WTC11 (cell line): ENCODE results near the gene NOB1. TPM values are rescaled to one million over a fixed set of nuclear protein-coding genes. Genes with fewer than 3 reads are reported as not detected.

ENCODE experiments used
- ATAC-seq: fragments of 200-7000 bp; cut with Tn5 transposase; 2 replicates; pipeline ENCODE4 v1.10.0; 2021; ENCODE audit warnings: mild to moderate bottlenecking, moderate library complexity
- CTCF ChIA-PET: fragments of 300-600 bp; sonication (Branson Sonifier 250); formaldehyde crosslinking; loops from one replicate; lab custom pipeline; 2021; ENCODE audit warnings: antibody characterized with exemption; lab: Charles Lee
- POLR2A ChIA-PET: fragments of 350-600 bp; sonication (Branson Sonifier 250); formaldehyde crosslinking; loops from one replicate; lab custom pipeline; 2021; ENCODE audit warnings: antibody characterized with exemption; lab: Charles Lee
- DNase-seq: peaks from one replicate; pipeline ENCODE4 v3.0.0; 2021; ENCODE audit warnings: low spot score
- H3K27ac Mint-ChIP-seq: 2 replicates; pipeline ENCODE4 v1.8.0; 2021; ENCODE audit warnings: mixed read lengths
- H3K27me3 Mint-ChIP-seq: 2 replicates; pipeline ENCODE4 v1.8.0; 2021; ENCODE audit warnings: low read depth, mild to moderate bottlenecking, moderate library complexity, mixed read lengths
- H3K36me3 Mint-ChIP-seq: 2 replicates; pipeline ENCODE4 v1.8.0; 2021; ENCODE audit warnings: mixed read lengths
- H3K4me1 Mint-ChIP-seq: 2 replicates; pipeline ENCODE4 v1.8.0; 2022; ENCODE audit warnings: mixed read lengths
- H3K4me3 Mint-ChIP-seq: 2 replicates; pipeline ENCODE4 v1.8.0; 2021; ENCODE audit warnings: mild to moderate bottlenecking, moderate library complexity, mixed read lengths
- H3K9me3 Mint-ChIP-seq: 2 replicates; pipeline ENCODE4 v1.8.0; 2021; ENCODE audit warnings: mixed read lengths
- ATF1 ChIP-seq: sonication (generic); formaldehyde crosslinking; IDR thresholded peaks from 2 replicates; pipeline ENCODE4 v1.8.1; 2023; ENCODE audit warnings: mild to moderate bottlenecking, moderate library complexity, missing genetic modification reagents
- CBFB ChIP-seq: sonication (generic); formaldehyde crosslinking; IDR thresholded peaks from 2 replicates; pipeline ENCODE4 v1.8.1; 2022; ENCODE audit warnings: mild to moderate bottlenecking, low read depth, missing genetic modification reagents
- GRHL2 ChIP-seq: fragments of 250-450 bp; sonication (Bioruptor Pico); IDR thresholded peaks from 2 replicates; pipeline ENCODE4 v1.8.0; 2022; ENCODE audit warnings: mild to moderate bottlenecking, moderate library complexity; ENCODE audit not compliant: insufficient replicate concordance, severe bottlenecking
- HMGA2 ChIP-seq: fragments of 250-450 bp; sonication (Bioruptor Pico); IDR thresholded peaks from 2 replicates; pipeline ENCODE4 v1.4.0; 2021; ENCODE audit warnings: mild to moderate bottlenecking, moderate library complexity
- NR1H2 ChIP-seq: sonication (generic); formaldehyde crosslinking; IDR thresholded peaks from 2 replicates; pipeline ENCODE4 v1.9.0; 2021; ENCODE audit warnings: mild to moderate bottlenecking, moderate library complexity, missing genetic modification reagents
- SMAD4 ChIP-seq: sonication (generic); formaldehyde crosslinking; IDR thresholded peaks from 2 replicates; pipeline ENCODE4 v1.8.0; 2022; ENCODE audit warnings: mild to moderate bottlenecking, missing genetic modification reagents
- TEAD1 ChIP-seq: sonication (generic); formaldehyde crosslinking; IDR thresholded peaks from 2 replicates; pipeline ENCODE4 v1.8.0; 2022; ENCODE audit warnings: mild to moderate bottlenecking, missing genetic modification reagents
- TP53 ChIP-seq: sonication (generic); formaldehyde crosslinking; IDR thresholded peaks from 2 replicates; pipeline ENCODE4 v1.8.1; 2023; ENCODE audit warnings: mild to moderate bottlenecking, missing genetic modification reagents
- ZBTB21 ChIP-seq: sonication (generic); formaldehyde crosslinking; IDR thresholded peaks from 2 replicates; pipeline ENCODE4 v1.8.1; 2023; ENCODE audit warnings: mild to moderate bottlenecking, missing genetic modification reagents, borderline replicate concordance
- ZNF219 ChIP-seq: sonication (generic); formaldehyde crosslinking; IDR thresholded peaks from 2 replicates; pipeline ENCODE4 v1.8.0; 2023; ENCODE audit warnings: missing genetic modification reagents, mild to moderate bottlenecking, borderline replicate concordance
- ZNF416 ChIP-seq: fragments of 250-450 bp; sonication (Bioruptor Pico); IDR thresholded peaks from 2 replicates; pipeline ENCODE4 v1.9.0; 2021; ENCODE audit warnings: mild to moderate bottlenecking, inconsistent platforms
- ZNF423 ChIP-seq: fragments of 250-450 bp; sonication (Bioruptor Pico); IDR thresholded peaks from 2 replicates; pipeline ENCODE4 v2.1.2; 2022; ENCODE audit warnings: mild to moderate bottlenecking, moderate library complexity
- total RNA-seq: library from RNA; stranded (reverse); gene quantifications from 3 replicates; pipeline ENCODE4 v1.2.3, GENCODE V29; 2021
- TF ChIP-seq, protein P1 (sequence below): sonication (generic); formaldehyde crosslinking; IDR thresholded peaks from 2 replicates; pipeline ENCODE4 v1.8.0; 2023; ENCODE audit warnings: missing genetic modification reagents
- TF ChIP-seq, protein P2 (sequence below): sonication (generic); formaldehyde crosslinking; IDR thresholded peaks from 2 replicates; pipeline ENCODE4 v1.8.1; 2022; ENCODE audit warnings: mild to moderate bottlenecking, moderate library complexity, missing genetic modification reagents
- TF ChIP-seq, protein P3 (sequence below): sonication (generic); formaldehyde crosslinking; IDR thresholded peaks from 2 replicates; pipeline ENCODE4 v1.8.0; 2023; ENCODE audit warnings: mild to moderate bottlenecking, missing genetic modification reagents
- TF ChIP-seq, protein P4 (sequence below): fragments of 250-450 bp; sonication (Bioruptor Pico); IDR thresholded peaks from 2 replicates; pipeline ENCODE4 v2.1.2; 2022; ENCODE audit warnings: mild to moderate bottlenecking, moderate library complexity
- TF ChIP-seq, protein P5 (sequence below): sonication (generic); formaldehyde crosslinking; IDR thresholded peaks from 2 replicates; pipeline ENCODE4 v1.8.1; 2022; ENCODE audit warnings: missing genetic modification reagents, borderline replicate concordance
- TF ChIP-seq, protein P6 (sequence below): fragments of 250-450 bp; sonication (Bioruptor Pico); IDR thresholded peaks from 2 replicates; pipeline ENCODE4 v1.9.0; 2021; ENCODE audit warnings: mild to moderate bottlenecking

Gene NOB1
- total RNA-seq, 1 experiment from 2014 or later: 88.0 TPM

DNA sequence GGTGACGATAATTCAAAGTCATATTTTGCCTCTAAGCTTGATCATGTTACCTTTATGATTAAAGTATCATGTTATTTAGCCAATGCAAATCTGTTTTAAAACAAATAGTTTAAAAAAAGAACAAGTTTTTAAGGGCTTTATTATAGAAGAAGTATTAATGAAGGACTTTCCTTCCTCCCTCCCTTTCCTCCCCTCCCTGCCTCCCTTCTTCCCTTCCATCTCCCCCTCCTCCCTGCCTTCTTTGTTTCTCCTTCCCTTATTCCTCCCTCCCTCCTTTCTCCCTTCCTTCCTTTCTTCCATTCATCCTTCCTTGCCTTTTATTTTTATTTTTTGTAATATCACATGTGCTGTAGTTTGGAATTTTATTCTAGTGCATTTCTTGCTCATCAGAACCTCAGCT is 54.8 kb downstream of the NOB1 start:
- Mint-ChIP-seq H3K27ac (no peak overlapping the region), H3K4me1 (peaks cover 4% of the 10 kb centered on the region; the same call in 1 of the 2 replicates), H3K4me3 (no peak overlapping the region), H3K36me3 (peaks cover 9% of the 10 kb centered on the region)
- ChIA-PET POLR2A (no interaction called here), CTCF (interaction anchor here (0.8 kb wide), 1 partner anchor 9 kb away, joined by 5 read pairs; no protein-coding TSS in a partner anchor)
- TF ChIP-seq, protein P1, sequence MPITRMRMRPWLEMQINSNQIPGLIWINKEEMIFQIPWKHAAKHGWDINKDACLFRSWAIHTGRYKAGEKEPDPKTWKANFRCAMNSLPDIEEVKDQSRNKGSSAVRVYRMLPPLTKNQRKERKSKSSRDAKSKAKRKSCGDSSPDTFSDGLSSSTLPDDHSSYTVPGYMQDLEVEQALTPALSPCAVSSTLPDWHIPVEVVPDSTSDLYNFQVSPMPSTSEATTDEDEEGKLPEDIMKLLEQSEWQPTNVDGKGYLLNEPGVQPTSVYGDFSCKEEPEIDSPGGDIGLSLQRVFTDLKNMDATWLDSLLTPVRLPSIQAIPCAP (CRISPR knock-in tag): no peak
- TF ChIP-seq CBFB (CRISPR knock-in tag) (no peak), HMGA2 (CRISPR knock-in tag) (no peak), TEAD1 (CRISPR knock-in tag) (no peak), NR1H2 (no peak), ATF1 (CRISPR knock-in tag) (no peak), TP53 (CRISPR knock-in tag) (no peak), ZNF219 (CRISPR knock-in tag) (no peak)
- TF ChIP-seq, all 79 proteins: peak for 0
- Mint-ChIP-seq H3K27me3 (no peaks in the 10 kb centered on the region), H3K9me3 (no peaks in the 10 kb centered on the region)
- ATAC-seq (no peak), DNase-seq (no peak)

DNA sequence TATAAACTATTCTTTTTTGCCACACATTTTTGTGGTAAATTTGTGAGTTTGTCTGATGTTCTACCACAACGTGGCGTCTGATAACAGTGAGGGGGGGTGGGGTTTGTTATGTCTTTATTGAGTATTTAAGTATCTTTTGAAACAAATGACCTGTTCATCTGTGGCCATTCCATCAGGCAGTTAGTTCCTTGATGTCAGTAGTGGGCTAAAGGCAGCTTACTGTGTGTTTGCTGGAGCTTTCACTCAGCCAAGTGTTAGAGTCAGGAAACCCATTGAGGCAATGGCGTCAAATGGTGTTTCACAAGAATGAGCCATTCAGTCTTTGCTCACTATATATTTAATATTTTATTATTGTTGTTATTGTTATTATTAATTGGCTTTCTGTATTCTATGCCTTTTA is 56.3 kb downstream of the NOB1 start:
- Mint-ChIP-seq H3K4me1 (peaks cover 4% of the 10 kb centered on the region; the same call in 1 of the 2 replicates), H3K4me3 (no peak overlapping the region), H3K9me3 (no peaks in the 10 kb centered on the region), H3K36me3 (peaks cover 22% of the 10 kb centered on the region), H3K27me3 (no peaks in the 10 kb centered on the region), H3K27ac (no peak overlapping the region)
- POLR2A ChIA-PET: no interaction called here
- TF ChIP-seq, protein P2, sequence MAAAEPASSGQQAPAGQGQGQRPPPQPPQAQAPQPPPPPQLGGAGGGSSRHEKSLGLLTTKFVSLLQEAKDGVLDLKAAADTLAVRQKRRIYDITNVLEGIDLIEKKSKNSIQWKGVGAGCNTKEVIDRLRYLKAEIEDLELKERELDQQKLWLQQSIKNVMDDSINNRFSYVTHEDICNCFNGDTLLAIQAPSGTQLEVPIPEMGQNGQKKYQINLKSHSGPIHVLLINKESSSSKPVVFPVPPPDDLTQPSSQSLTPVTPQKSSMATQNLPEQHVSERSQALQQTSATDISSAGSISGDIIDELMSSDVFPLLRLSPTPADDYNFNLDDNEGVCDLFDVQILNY (CRISPR knock-in tag): no peak
- TF ChIP-seq CBFB (CRISPR knock-in tag) (no peak), ATF1 (CRISPR knock-in tag) (no peak), ZBTB21 (CRISPR knock-in tag) (no peak), GRHL2 (no peak), ZNF423 (CRISPR knock-in tag) (no peak), ZNF416 (CRISPR knock-in tag) (no peak), SMAD4 (CRISPR knock-in tag) (no peak)
- TF ChIP-seq, protein P3, sequence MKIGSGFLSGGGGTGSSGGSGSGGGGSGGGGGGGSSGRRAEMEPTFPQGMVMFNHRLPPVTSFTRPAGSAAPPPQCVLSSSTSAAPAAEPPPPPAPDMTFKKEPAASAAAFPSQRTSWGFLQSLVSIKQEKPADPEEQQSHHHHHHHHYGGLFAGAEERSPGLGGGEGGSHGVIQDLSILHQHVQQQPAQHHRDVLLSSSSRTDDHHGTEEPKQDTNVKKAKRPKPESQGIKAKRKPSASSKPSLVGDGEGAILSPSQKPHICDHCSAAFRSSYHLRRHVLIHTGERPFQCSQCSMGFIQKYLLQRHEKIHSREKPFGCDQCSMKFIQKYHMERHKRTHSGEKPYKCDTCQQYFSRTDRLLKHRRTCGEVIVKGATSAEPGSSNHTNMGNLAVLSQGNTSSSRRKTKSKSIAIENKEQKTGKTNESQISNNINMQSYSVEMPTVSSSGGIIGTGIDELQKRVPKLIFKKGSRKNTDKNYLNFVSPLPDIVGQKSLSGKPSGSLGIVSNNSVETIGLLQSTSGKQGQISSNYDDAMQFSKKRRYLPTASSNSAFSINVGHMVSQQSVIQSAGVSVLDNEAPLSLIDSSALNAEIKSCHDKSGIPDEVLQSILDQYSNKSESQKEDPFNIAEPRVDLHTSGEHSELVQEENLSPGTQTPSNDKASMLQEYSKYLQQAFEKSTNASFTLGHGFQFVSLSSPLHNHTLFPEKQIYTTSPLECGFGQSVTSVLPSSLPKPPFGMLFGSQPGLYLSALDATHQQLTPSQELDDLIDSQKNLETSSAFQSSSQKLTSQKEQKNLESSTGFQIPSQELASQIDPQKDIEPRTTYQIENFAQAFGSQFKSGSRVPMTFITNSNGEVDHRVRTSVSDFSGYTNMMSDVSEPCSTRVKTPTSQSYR: no peak
- TF ChIP-seq, protein P4, sequence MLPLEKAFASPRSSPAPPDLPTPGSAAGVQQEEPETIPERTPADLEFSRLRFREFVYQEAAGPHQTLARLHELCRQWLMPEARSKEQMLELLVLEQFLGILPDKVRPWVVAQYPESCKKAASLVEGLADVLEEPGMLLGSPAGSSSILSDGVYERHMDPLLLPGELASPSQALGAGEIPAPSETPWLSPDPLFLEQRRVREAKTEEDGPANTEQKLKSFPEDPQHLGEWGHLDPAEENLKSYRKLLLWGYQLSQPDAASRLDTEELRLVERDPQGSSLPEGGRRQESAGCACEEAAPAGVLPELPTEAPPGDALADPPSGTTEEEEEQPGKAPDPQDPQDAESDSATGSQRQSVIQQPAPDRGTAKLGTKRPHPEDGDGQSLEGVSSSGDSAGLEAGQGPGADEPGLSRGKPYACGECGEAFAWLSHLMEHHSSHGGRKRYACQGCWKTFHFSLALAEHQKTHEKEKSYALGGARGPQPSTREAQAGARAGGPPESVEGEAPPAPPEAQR: no peak
- TF ChIP-seq, protein P5, sequence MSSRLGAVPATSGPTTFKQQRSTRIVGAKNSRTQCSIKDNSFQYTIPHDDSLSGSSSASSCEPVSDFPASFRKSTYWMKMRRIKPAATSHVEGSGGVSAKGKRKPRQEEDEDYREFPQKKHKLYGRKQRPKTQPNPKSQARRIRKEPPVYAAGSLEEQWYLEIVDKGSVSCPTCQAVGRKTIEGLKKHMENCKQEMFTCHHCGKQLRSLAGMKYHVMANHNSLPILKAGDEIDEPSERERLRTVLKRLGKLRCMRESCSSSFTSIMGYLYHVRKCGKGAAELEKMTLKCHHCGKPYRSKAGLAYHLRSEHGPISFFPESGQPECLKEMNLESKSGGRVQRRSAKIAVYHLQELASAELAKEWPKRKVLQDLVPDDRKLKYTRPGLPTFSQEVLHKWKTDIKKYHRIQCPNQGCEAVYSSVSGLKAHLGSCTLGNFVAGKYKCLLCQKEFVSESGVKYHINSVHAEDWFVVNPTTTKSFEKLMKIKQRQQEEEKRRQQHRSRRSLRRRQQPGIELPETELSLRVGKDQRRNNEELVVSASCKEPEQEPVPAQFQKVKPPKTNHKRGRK (CRISPR knock-in tag): no peak
- TF ChIP-seq, protein P6, sequence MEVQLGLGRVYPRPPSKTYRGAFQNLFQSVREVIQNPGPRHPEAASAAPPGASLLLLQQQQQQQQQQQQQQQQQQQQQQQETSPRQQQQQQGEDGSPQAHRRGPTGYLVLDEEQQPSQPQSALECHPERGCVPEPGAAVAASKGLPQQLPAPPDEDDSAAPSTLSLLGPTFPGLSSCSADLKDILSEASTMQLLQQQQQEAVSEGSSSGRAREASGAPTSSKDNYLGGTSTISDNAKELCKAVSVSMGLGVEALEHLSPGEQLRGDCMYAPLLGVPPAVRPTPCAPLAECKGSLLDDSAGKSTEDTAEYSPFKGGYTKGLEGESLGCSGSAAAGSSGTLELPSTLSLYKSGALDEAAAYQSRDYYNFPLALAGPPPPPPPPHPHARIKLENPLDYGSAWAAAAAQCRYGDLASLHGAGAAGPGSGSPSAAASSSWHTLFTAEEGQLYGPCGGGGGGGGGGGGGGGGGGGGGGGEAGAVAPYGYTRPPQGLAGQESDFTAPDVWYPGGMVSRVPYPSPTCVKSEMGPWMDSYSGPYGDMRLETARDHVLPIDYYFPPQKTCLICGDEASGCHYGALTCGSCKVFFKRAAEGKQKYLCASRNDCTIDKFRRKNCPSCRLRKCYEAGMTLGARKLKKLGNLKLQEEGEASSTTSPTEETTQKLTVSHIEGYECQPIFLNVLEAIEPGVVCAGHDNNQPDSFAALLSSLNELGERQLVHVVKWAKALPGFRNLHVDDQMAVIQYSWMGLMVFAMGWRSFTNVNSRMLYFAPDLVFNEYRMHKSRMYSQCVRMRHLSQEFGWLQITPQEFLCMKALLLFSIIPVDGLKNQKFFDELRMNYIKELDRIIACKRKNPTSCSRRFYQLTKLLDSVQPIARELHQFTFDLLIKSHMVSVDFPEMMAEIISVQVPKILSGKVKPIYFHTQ (CRISPR knock-in tag): no peak
- DNase-seq (no peak), ATAC-seq (no peak)
- CTCF ChIA-PET: no interaction called here
